ENCODE measurements around the gene CCDC102A. TPM values are rescaled to one million over a fixed set of nuclear protein-coding genes. Genes with fewer than 3 reads are reported as not detected.

CCDC102A gene
- total RNA-seq, 1 donor from 2014 or later: 11.3 TPM

DNA sequence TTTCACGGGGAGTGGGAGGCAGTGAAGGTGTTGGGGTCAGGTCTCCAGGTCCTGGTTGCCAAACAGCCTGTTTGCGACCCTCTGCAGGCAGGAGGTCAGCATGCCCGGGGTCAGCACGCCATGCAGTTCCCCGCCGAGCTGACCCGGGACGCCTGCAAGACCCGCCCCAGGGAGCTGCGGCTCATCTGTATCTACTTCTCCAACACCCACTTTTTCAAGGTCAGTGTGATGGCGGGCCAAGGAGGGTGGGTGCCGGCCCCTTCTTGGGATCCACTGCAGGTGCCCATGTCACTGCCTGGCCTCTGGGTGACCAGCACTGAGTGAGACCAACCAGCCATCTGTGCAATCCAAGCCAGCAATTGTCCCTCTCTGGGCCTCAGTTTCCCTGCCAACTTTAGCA is 27.4 kb upstream of the CCDC102A start:
- H3K9me3 ChIP-seq (replicated peaks): peaks cover 22% of the 10 kb centered on the region
- H3K4me1 ChIP-seq: no peaks in the 10 kb centered on the region
- H3K27ac ChIP-seq (replicated peaks): no peak overlapping the region
- no peaks in the 10 kb centered on the region for H3K36me3 ChIP-seq
- peaks cover 63% of the 10 kb centered on the region for H3K27me3 ChIP-seq (ENCODE audit: low read depth)
- TF ChIP-seq, protein P1, sequence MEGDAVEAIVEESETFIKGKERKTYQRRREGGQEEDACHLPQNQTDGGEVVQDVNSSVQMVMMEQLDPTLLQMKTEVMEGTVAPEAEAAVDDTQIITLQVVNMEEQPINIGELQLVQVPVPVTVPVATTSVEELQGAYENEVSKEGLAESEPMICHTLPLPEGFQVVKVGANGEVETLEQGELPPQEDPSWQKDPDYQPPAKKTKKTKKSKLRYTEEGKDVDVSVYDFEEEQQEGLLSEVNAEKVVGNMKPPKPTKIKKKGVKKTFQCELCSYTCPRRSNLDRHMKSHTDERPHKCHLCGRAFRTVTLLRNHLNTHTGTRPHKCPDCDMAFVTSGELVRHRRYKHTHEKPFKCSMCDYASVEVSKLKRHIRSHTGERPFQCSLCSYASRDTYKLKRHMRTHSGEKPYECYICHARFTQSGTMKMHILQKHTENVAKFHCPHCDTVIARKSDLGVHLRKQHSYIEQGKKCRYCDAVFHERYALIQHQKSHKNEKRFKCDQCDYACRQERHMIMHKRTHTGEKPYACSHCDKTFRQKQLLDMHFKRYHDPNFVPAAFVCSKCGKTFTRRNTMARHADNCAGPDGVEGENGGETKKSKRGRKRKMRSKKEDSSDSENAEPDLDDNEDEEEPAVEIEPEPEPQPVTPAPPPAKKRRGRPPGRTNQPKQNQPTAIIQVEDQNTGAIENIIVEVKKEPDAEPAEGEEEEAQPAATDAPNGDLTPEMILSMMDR (IDR thresholded peaks at IDR 0.05; ENCODE audit: borderline replicate concordance): no peak
- intact Hi-C loops (cut with micrococcal nuclease): no loop called here
- no peak for DNase-seq
- no peak overlapping the region for H3K4me3 ChIP-seq

DNA sequence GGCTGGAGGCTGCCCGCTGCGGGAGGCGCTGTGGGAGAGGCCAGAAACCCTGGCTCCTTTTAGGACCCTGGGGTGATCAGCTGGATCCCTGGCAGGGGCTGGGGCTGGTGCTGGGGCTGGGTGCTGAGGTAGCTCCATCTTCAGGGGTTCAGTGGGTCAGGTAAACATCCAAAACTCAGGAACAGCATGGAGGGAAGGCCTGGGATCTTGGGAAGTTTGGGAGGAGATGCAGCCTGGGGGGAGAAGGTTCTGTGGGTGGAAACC is 27.0 kb upstream of the CCDC102A start:
- Histone ChIP-seq H3K27me3 (ENCODE audit: low read depth) (peaks cover 66% of the 10 kb centered on the region), H3K36me3 (no peaks in the 10 kb centered on the region), H3K4me1 (no peaks in the 10 kb centered on the region), H3K9me3 (replicated peaks) (peaks cover 22% of the 10 kb centered on the region), H3K27ac (replicated peaks) (no peak overlapping the region), H3K4me3 (no peak overlapping the region)
- DNase-seq: no peak
- intact Hi-C loops (cut with micrococcal nuclease): no loop called here
- TF ChIP-seq, protein P1 (IDR thresholded peaks at IDR 0.05; ENCODE audit: borderline replicate concordance): no peak

DNA sequence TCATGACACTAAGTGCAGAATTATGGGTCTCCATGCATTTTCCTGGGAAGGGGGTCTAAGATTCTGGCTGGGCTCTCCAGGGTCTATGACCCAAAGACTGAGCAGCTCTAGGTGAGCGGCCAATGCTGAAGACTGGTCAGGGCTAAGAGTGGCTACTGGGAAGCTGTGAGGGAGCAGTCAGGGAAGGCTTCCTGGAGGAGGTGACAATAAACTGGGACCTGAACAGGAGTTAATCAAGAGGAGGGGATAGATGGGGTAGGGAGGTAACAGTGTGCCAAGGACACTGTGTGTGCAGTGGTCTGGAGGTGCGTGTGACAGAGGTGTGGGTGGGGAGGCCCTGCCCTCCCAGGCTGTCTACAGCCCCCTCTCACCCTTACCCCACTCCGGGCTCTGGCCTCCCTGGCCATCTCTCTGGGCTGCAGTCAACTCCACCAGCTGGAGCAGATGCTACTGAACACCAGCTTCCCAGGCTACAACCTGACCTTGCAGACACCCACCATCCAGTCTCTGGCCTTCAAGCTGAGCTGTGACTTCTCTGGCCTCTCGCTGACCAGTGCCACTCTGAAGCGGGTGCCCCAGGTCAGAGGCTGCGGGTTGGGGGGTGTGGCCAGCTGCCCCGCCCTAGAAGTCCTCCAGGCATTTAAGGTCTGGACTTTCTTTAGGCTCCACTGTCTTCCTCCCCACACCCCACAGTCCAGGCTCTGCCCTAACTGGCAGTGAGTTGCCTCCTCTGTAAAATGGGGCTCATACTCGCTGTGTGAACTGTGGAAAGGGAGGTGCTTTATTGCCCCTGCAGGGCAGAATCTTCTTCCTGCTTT is 26.5 kb upstream of the CCDC102A start:
- TF ChIP-seq, protein P1 (IDR thresholded peaks at IDR 0.05; ENCODE audit: borderline replicate concordance): no peak
- Histone ChIP-seq H3K27me3 (ENCODE audit: low read depth) (peaks cover 69% of the 10 kb centered on the region), H3K27ac (replicated peaks) (no peak overlapping the region), H3K36me3 (no peaks in the 10 kb centered on the region), H3K4me3 (no peak overlapping the region), H3K4me1 (no peaks in the 10 kb centered on the region), H3K9me3 (replicated peaks) (peaks cover 22% of the 10 kb centered on the region)
- intact Hi-C loops (cut with micrococcal nuclease): no loop called here
- no peak for DNase-seq

DNA sequence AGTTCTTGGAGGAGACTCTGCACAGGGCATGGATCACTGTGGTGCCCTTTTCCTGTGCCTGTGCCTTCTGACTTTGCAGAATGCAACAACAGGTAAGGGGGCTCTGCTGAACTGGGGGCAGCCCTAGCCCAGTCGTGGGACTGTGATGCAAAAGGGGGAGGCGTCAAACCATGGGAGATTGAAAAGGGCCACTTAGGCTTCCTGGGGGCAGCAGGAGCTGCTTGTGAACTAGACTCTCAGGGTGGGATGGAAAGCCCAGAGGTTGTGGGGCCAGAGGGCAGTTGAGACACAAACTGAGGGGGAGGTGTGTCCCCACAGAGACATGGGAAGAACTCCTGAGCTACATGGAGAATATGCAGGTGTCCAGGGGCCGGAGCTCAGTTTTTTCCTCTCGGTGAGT is 25.7 kb upstream of the CCDC102A start:
- H3K4me3 ChIP-seq: no peak overlapping the region
- TF ChIP-seq, protein P1 (IDR thresholded peaks at IDR 0.05; ENCODE audit: borderline replicate concordance): no peak
- DNase-seq: no peak

DNA sequence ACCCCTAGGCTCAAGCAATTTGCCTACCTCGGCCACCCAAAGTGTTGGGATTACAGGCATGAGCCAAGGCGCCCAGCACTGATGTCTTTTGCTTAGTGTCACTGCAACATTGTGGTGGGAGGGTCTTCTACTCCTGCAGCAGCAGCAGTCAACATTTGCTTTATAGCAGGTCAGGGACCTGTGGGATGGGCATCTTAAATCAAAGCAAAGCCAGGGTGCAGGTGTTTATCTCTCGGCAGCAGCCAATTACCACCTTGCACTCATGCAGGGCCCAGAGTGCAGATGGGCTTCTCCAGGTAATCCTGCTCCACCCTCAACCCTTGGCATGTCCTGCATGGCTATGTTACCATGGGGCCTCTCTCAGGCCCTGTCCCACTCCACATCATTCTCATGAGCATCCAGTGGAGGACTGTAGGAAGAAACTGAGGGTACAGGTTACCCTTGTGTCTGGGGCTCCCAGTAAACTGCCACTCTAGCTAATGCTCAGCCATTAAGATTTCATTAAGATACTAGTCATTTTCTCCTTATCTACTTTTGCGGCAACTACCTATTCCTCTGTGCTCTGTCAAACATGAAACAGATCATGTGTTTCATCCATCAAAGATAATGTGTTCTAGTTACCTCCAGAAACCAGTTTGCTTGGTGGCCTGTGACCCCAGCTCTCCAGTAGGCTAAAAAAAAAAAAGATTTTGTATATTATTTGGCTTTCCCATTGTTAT is 22.9 kb upstream of the CCDC102A start:
- H3K4me1 ChIP-seq: no peaks in the 10 kb centered on the region

More for the DNA sequence above, 25.7 kb upstream of the CCDC102A start:
- Histone ChIP-seq H3K36me3 (no peaks in the 10 kb centered on the region), H3K27ac (replicated peaks) (no peak overlapping the region), H3K27me3 (ENCODE audit: low read depth) (peaks cover 69% of the 10 kb centered on the region), H3K9me3 (replicated peaks) (peaks cover 22% of the 10 kb centered on the region), H3K4me1 (no peaks in the 10 kb centered on the region)
- intact Hi-C loops (cut with micrococcal nuclease): no loop called here

More for the DNA sequence above, 22.9 kb upstream of the CCDC102A start:
- H3K9me3 ChIP-seq (replicated peaks): peaks cover 22% of the 10 kb centered on the region
- H3K27me3 ChIP-seq (ENCODE audit: low read depth): peaks cover 54% of the 10 kb centered on the region
- no peak for DNase-seq
- intact Hi-C loops (cut with micrococcal nuclease): no loop called here
- H3K27ac ChIP-seq (replicated peaks): no peak overlapping the region
- no peak overlapping the region for H3K4me3 ChIP-seq
- TF ChIP-seq, protein P1 (IDR thresholded peaks at IDR 0.05; ENCODE audit: borderline replicate concordance): no peak
- no peaks in the 10 kb centered on the region for H3K36me3 ChIP-seq
